MCF 10A (cell line): ENCODE data around the gene DUSP6. TPM values are rescaled to one million over a fixed set of nuclear protein-coding genes. Genes with fewer than 3 reads are reported as not detected.
"Not testable (repeated sequence)": the region's sequence is repeated elsewhere in the genome, so short reads cannot be mapped to it uniquely, and the experiment has no call there.

Experiments
- BruUV-seq: library from RNA; stranded (reverse); fragments of 400-500 nt; replicated peaks from 2 replicates; lab custom pipeline; 2021; lab: Mats Ljungman, UMichigan
- CTCF ChIA-PET: fragments of 300-600 bp; sonication (Branson Sonifier 250); formaldehyde crosslinking; extraction: SDS; loops from one replicate; lab custom pipeline; 2021; ENCODE audit warnings: antibody characterized with exemption, inconsistent platforms; lab: Yijun Ruan, JAX
- POLR2A ChIA-PET: fragments of 300-600, 350-650 bp; sonication (Branson Sonifier 250); formaldehyde crosslinking; extraction: SDS; loops from one replicate; lab custom pipeline; 2020; ENCODE audit warnings: antibody characterized with exemption, inconsistent platforms; lab: Yijun Ruan, JAX
- DNase-seq: peaks from one replicate; pipeline ENCODE4 v3.0.0-alpha.2; 2018; ENCODE audit not compliant: unreplicated experiment
- H3K27ac Mint-ChIP-seq: one replicate; pipeline ENCODE4 v1.8.0; 2022; ENCODE audit warnings: mild to moderate bottlenecking, low read depth, mixed read lengths; ENCODE audit not compliant: unreplicated experiment
- H3K27me3 Mint-ChIP-seq: one replicate; pipeline ENCODE4 v1.8.0; 2022; ENCODE audit warnings: mixed read lengths; ENCODE audit not compliant: insufficient read depth, unreplicated experiment
- H3K36me3 Mint-ChIP-seq: one replicate; pipeline ENCODE4 v1.8.0; 2022; ENCODE audit warnings: mild to moderate bottlenecking, moderate library complexity, mixed read lengths; ENCODE audit not compliant: insufficient read depth, unreplicated experiment
- H3K4me1 Mint-ChIP-seq: one replicate; pipeline ENCODE4 v1.8.0; 2022; ENCODE audit warnings: mixed read lengths; ENCODE audit not compliant: insufficient read depth, unreplicated experiment
- H3K4me3 Mint-ChIP-seq: one replicate; pipeline ENCODE4 v1.8.0; 2022; ENCODE audit warnings: mild to moderate bottlenecking, moderate library complexity, mixed read lengths; ENCODE audit not compliant: unreplicated experiment
- H3K9me3 Mint-ChIP-seq: one replicate; pipeline ENCODE4 v1.8.0; 2022; ENCODE audit warnings: mixed read lengths; ENCODE audit not compliant: unreplicated experiment
- intact Hi-C: fragments of 100-400 bp; cut with micrococcal nuclease; formaldehyde crosslinking; loops from 2 replicates; pipeline ENCODE4 v1.14.1; 2022
- total RNA-seq: library from RNA; stranded (reverse); gene quantifications from 2 replicates; pipeline ENCODE4 v1.2.3, GENCODE V29; 2022
- TF ChIP-seq, protein P1 (sequence below): fragments of 200-600 bp; IDR thresholded peaks from one replicate; pipeline ENCODE4 v1.8.0; 2022; ENCODE audit warnings: antibody characterized with exemption, mild to moderate bottlenecking; ENCODE audit not compliant: unreplicated experiment

The DUSP6 gene
- total RNA-seq, 1 experiment from 2014 or later = 149 TPM

DNA sequence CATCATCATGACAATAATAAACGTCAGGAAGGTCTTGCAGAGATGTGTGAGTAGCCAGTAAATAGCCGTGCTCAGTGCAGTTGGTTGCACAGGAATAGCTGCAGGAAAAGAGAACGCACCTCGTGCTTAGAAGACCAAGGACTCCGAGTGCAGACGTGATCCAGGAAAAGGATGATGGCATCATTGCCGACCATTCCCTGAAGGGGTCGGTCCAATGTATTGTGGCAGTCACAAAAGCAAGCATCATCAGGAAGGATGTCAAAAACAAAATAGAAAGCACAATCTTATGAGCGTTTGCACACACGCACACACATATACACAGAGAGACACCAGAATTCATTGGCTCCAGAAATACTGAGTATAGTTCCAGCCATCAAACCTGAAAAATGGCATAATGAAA, 12.8 kb downstream of the DUSP6 start:
- no peak for DNase-seq
- POLR2A ChIA-PET = no interaction called here
- Mint-ChIP-seq H3K27me3 (no peaks in the 10 kb centered on the region), H3K4me3 (no peak overlapping the region), H3K36me3 (peaks cover 13% of the 10 kb centered on the region), H3K27ac (no peak overlapping the region), H3K4me1 (peaks cover 6% of the 10 kb centered on the region), H3K9me3 (no peaks in the 10 kb centered on the region)
- CTCF ChIA-PET = no interaction called here
- TF ChIP-seq, protein P1, sequence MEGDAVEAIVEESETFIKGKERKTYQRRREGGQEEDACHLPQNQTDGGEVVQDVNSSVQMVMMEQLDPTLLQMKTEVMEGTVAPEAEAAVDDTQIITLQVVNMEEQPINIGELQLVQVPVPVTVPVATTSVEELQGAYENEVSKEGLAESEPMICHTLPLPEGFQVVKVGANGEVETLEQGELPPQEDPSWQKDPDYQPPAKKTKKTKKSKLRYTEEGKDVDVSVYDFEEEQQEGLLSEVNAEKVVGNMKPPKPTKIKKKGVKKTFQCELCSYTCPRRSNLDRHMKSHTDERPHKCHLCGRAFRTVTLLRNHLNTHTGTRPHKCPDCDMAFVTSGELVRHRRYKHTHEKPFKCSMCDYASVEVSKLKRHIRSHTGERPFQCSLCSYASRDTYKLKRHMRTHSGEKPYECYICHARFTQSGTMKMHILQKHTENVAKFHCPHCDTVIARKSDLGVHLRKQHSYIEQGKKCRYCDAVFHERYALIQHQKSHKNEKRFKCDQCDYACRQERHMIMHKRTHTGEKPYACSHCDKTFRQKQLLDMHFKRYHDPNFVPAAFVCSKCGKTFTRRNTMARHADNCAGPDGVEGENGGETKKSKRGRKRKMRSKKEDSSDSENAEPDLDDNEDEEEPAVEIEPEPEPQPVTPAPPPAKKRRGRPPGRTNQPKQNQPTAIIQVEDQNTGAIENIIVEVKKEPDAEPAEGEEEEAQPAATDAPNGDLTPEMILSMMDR = no peak
- intact Hi-C loops = no loop called here
- no TSS peak for BruUV-seq

DNA sequence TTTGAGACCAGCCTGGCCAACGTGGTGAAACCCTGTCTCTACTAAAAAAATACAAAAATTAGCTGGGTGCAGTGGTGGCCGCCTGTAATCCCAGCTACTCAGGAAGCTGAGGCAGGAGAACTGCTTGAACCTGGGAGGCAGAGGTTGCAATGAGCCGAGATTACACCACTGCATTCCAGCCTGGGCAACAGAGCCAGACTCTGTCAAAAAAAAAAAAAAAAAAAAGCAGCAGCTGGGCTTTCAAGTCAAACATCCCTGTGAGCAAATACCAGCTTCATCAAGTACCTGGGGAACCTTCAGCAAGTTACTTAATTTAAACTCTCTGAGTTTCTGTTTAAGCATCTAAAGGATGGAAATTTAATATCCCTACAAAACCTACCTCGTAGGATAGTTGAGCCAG, 15.2 kb downstream of the DUSP6 start:
- intact Hi-C loops, H3K27me3 Mint-ChIP-seq, POLR2A ChIA-PET, H3K4me3 Mint-ChIP-seq, H3K9me3 Mint-ChIP-seq, H3K36me3 Mint-ChIP-seq, H3K27ac Mint-ChIP-seq, DNase-seq, H3K4me1 Mint-ChIP-seq: not testable (repeated sequence)
- CTCF ChIA-PET = interaction anchor here (0.6 to 0.7 kb wide), 2 partner anchors 243 to 1501 kb away, joined by 3 to 5 read pairs; no protein-coding TSS in a partner anchor
- BruUV-seq = TSS peak; percentile 55

DNA sequence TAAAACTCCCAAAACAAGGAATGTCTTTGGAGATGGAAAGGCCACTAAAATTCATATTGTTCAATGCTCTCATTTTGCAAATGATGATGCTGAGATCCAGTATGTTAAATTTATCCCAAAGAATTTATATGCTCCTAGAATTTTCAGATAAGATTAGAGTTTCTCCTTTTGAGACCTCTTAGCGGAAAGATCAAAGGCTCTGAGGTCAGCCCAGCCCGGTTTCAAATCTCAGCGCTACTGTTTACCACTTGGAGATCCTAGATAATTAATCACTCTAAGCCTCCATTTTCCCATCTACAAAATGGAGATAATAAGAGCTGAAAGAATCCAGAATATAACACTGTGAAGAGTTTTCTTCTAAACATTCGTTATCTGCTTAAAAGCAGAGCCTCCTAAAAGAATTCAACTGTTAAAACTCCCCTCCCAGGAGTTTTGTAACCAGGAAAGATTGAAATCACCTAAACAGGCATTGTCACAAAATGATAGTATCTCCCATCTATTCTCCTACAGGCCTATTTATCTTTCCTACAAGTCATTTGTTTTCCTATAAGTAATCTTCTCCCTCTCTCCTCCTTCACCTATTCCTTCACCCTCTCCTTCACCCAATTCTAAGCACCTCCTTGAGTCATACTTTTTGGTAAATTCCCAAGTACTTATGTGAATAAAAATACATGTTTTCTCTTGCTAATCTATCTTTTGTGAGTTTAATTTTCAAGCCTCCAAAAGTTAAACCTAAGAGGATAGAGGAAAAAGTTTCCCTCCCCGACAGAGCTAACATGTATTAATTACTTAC, 16.7 kb downstream of the DUSP6 start:
- Mint-ChIP-seq H3K27me3 (no peaks in the 10 kb centered on the region), H3K36me3 (no peaks in the 10 kb centered on the region), H3K9me3 (no peaks in the 10 kb centered on the region), H3K4me3 (no peak overlapping the region), H3K4me1 (peaks cover 6% of the 10 kb centered on the region), H3K27ac (no peak overlapping the region)
- ChIA-PET CTCF (interaction anchor here (0.6 to 0.9 kb wide), 2 partner anchors 22 to 155 kb away, joined by 3 to 6 read pairs; no protein-coding TSS in a partner anchor), POLR2A (interaction anchor here (0.7 kb wide), 1 partner anchor 10 kb away, joined by 3 read pairs; no protein-coding TSS in a partner anchor)
- no TSS peak for BruUV-seq
- TF ChIP-seq, protein P1 = no peak
- no peak for DNase-seq
- intact Hi-C loops = no loop called here

DNA sequence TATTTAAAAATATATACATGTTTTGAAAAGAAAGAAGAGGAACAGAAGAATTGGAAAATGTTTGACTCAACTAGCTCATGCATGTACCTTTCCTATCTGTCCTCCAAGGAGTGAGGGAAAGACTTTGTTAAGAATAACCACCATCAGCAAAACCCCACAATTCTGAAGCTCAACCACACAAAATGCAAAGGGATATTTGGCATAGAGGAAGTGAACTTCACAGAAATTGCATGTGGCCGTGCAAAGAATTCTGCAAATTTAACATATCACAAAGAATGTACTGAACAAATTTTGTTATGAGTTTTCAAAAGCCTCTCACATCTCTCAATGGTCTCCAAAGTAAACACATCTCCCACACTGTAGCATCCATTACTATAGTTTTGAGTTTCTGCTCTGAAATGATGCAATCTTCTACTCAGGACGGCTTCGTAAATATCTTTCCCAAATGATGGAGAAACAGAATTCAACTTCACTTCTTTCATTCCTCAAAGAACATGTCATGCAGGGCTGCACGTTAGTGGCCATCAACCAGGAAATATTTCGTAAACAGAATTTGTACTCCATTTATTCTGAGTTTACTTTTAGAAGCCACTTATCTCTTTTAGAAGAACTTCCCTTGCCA, 17.6 kb downstream of the DUSP6 start:
- CTCF ChIA-PET = no interaction called here

More for the DNA sequence above, 17.6 kb downstream of the DUSP6 start:
- no TSS peak for BruUV-seq
- H3K36me3 Mint-ChIP-seq = no peaks in the 10 kb centered on the region
- H3K27me3 Mint-ChIP-seq = no peaks in the 10 kb centered on the region
- TF ChIP-seq, protein P1 = no peak
- no peak overlapping the region for H3K27ac Mint-ChIP-seq
- no peaks in the 10 kb centered on the region for H3K9me3 Mint-ChIP-seq
- no peak overlapping the region for H3K4me3 Mint-ChIP-seq
- intact Hi-C loops = no loop called here
- DNase-seq = no peak
- POLR2A ChIA-PET = no interaction called here
- peaks cover 6% of the 10 kb centered on the region for H3K4me1 Mint-ChIP-seq
